Lower leg skin (tissue), 3 donors: ENCODE results near the gene TPRX1.

ENCODE experiments used
- POLR2A ChIP-seq, 2 donors: fragments of 450-650 bp; IDR thresholded peaks; one replicate each; pipeline ENCODE4 v1.6.1; 2016 to 2017; ENCODE audit warnings: antibody characterized with exemption in 2 of 2, mild to moderate bottlenecking in 1 of 2, moderate library complexity in 1 of 2
- TF ChIP-seq, protein P1 (sequence below), 3 donors: fragments of 450-650 bp; IDR thresholded peaks; one replicate each; pipeline ENCODE4 v1.5.1; 2016; ENCODE audit warnings: antibody characterized with exemption in 3 of 3, mild to moderate bottlenecking in 3 of 3, moderate library complexity in 2 of 3

DNA sequence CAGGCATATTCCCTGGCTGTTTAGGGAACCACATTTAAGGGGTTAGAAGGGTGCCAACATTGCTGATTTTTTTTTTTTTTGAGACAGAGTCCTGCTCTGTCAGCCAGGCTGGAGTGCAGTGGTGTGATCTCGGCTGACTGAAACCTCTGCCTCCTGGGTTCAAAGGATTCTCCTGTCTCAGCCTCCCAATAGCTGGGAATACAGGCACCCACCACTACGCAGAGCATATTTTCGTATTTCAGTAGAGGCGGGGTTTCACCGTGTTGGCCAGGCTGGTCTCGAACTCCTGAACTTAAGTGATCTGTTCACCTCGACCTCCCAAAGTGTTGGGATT, 9.6 kb upstream of the TPRX1 start:
- TF ChIP-seq, protein P1, sequence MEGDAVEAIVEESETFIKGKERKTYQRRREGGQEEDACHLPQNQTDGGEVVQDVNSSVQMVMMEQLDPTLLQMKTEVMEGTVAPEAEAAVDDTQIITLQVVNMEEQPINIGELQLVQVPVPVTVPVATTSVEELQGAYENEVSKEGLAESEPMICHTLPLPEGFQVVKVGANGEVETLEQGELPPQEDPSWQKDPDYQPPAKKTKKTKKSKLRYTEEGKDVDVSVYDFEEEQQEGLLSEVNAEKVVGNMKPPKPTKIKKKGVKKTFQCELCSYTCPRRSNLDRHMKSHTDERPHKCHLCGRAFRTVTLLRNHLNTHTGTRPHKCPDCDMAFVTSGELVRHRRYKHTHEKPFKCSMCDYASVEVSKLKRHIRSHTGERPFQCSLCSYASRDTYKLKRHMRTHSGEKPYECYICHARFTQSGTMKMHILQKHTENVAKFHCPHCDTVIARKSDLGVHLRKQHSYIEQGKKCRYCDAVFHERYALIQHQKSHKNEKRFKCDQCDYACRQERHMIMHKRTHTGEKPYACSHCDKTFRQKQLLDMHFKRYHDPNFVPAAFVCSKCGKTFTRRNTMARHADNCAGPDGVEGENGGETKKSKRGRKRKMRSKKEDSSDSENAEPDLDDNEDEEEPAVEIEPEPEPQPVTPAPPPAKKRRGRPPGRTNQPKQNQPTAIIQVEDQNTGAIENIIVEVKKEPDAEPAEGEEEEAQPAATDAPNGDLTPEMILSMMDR (IDR thresholded peaks at IDR 0.05): no peak
- no peak for TF ChIP-seq POLR2A (IDR thresholded peaks at IDR 0.05)
